ENCODE data around the gene TUBA4B.
A peak's percentile ranks its signal among the peaks of the same experiment; 100 is the strongest.
"Not testable (repeated sequence)": the region's sequence is repeated elsewhere in the genome, so short reads cannot be mapped to it uniquely, and the experiment has no call there.

TUBA4B gene

GRCh38 chr2:219247678-219248642, 5.1 kb upstream of the TUBA4B start:
- DNase-seq (ENCODE audit: low spot score) = no peak

DNA sequence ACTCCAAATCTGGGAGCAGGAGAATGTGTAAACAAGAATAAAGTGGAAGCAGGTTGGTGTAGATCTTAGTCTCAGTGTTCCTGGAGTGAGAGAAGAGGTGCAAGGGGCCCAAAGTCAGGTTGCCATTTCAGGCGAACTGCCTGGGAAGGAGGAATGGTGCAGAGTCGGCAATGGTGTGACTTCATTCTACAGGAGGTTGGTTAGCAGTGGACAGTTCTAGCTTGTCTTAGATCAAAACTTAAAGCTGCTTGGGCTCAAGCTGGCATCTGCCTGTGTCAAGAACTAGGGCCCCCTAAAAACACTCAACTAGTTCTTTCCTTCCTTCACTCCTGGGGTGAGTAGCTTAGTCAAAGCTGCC, 4.2 kb upstream of the TUBA4B start:
- no peak for DNase-seq (ENCODE audit: low spot score)

- DNase-seq (ENCODE audit: low spot score) = no peak
Observed at GRCh38 chr2:219249203-219249980, 3.7 kb upstream of the TUBA4B start.

DNA sequence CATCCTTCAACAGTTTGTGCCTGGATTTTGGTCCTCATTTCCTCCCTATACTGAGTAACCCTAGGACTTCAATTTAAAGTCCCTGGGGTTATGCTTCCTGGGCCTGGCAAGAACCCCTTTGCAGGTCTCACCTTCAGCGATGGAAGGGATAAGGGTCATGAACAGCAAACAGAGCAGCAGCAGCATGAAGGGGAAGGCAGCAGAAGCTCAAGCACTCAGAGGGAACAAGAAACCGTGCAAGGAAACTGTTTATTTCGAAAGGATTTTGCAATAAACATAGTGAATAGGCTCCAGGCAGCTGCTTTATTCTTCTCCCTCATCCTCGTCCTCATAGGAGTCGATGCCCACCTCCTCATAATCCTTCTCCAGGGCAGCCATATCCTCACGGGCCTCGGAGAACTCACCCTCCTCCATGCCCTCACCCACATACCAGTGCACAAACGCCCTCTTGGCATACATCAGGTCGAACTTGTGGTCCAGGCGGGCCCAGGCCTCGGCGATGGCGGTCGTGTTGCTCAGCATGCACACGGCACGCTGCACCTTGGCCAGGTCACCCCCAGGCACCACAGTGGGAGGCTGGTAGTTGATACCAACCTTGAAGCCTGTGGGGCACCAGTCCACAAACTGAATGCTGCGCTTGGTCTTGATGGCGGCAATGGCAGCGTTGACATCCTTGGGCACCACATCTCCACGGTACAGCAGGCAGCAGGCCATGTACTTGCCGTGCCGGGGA, 2.8 kb upstream of the TUBA4B start:
- no peak for DNase-seq (ENCODE audit: low spot score)

- no peak for DNase-seq (ENCODE audit: low spot score)
Observed at GRCh38 chr2:219251656-219252055, 1.4 kb upstream of the TUBA4B start.

DNA sequence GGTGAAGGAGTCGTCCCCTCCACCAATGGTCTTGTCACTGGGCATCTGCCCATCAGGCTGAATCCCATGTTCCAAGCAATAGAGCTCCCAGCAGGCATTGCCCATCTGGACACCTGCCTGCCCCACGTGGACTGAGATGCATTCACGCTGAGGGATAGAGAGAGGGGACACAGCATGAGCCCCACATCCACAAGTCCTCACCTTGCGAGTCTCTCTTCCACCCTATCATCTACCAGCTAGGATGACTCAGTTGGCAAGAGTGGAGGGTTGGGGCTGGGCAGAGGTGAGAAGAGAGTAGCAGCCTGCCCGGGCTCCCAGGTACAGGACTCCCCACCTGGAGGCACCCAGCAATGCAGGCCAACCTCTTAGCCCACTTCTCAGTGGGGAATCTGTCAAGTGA, 959 bp upstream of the TUBA4B start:
- no peak for DNase-seq (ENCODE audit: low spot score)

GRCh38 chr2:219252570-219252899, 508 bp upstream of the TUBA4B start:
- DNase-seq (ENCODE audit: low spot score) = no peak

DNA sequence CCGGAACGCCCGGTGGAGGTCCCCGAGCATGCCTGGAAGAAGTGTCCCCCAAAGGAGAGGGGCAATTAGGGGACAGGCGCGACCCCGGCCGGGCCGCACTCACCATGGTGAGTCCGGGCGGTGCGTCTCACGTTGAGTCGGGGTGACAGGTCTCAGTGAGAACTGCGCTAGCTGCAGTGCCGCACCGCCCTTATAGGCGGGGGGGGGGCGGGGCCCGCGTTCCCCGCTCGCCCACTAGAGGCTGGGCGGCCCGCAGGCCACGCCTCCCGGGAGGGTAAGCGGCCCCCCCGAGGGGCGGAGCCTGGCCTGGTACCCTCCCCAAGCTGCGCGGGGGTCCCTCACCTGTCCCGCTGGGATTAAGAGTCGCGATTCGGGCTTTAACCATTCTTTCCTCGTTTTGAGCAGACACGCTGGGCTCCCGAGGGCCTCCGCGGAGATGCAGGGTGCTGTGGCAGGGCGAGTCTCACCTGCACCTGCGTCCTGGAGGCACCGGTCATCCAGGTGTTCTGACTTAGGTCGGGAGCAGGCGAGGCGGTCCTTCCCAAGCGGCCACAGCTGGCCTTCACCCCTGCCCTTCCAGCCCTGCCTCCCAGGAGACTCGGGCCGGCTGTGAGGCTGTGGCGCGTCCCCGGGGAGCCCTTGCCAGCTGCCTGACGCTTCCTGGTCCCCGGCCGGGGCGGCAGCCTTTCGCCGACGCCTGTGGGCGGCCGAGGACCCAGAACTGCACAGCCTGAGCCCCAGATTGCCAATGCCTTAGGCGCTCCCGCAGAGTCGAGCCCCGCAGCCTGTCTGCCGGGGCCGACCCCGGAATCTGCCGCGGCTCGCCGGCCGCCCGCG, 928 bp downstream of the TUBA4B start, which contains the start of gene TUBA4A:
TSS of gene TUBA4A (minus strand) at position 166 of the 837 bp plus-strand sequence. CDS start at position 106, 60 bp downstream.
- peak; percentile 63 for DNase-seq (ENCODE audit: low spot score)

- no peak for DNase-seq (ENCODE audit: low spot score)
Observed at GRCh38 chr2:219254590-219255201, 1.7 kb downstream of the TUBA4B start.

GRCh38 chr2:219258942-219259341, 5.9 kb downstream of the TUBA4B start:
- not testable (repeated sequence) for DNase-seq (ENCODE audit: low spot score)

DNA sequence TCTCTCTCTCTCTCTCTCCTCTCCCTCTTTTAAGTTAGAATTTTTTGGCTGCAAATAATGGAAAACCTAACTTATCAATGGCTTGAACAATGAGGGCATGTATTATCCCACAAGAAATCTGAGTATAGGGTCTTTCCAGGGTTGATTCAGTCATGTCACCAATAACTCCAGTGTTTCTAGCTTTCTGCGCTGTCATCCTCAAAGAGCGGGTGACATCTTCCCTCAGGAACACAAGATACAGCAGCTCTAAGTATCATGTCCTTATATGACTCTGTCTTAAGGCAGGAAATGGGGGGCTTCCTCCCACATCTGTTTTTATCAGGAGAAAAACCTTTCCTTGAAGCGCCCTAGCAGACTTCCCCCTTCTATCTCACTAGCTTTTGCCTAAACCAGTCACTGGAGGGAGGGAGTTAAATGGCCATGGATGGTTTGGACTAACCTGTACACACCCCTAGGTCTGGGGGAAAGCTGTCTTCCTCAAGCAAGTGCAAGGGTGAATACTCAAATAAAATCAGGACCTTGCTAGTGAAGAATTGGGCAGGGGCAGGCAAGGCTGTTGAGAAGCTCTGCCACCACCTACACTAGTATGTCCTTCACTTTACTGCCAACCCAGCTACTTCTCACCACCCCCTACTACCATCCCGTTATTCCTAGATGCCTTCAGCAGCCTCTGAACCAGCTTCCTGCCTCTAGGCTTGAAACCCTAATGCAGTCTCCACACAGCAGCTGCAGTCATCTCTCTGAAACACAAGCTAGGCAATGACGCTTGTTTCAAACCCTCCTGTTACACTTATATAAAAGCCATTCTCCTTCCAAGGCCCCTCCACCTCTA, 8.2 kb downstream of the TUBA4B start:
- no peak for DNase-seq (ENCODE audit: low spot score)

GRCh38 chr2:219266232-219266631, 13.2 kb downstream of the TUBA4B start:
- no peak for DNase-seq (ENCODE audit: low spot score)

GRCh38 chr2:219266886-219267285, 13.8 kb downstream of the TUBA4B start:
- no peak for DNase-seq (ENCODE audit: low spot score)

- DNase-seq (ENCODE audit: low spot score) = no peak
Observed at GRCh38 chr2:219268294-219268693, 15.3 kb downstream of the TUBA4B start.

DNA sequence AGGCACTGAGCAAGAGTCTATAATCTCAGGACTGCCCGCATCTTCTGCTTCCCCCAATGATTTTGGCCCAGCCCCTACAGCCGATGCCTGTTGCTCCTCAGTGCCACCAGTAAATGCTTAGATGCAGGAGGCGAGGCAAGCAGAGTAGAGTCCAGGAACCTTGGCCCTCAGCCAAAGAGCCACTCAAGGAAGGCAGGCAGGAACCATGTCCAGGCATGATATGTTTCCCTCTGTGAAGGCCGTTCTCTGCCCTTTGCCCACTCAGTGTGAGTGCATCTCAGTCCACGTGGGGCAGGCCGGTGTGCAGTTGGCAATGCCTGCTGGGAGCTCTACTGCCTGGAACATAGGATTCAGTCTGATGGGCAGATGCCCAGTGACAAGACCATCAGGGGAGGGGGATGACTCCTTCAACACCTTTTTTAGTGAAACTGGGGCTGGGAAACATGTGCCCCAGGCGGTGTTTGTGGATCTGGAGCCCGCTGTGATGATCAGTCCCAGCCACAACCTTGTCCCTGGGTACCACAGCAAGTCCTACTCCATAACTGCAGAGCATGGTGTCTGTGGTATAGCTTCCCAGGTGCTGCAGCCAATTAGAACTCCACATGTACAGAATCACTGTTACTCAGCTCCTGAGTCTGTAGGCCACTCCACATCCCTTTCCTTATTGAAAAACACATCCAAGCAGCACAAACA, 16.5 kb downstream of the TUBA4B start:
- no peak for DNase-seq (ENCODE audit: low spot score)

GRCh38 chr2:219270055-219270372, 17.0 kb downstream of the TUBA4B start:
- no peak for DNase-seq (ENCODE audit: low spot score)

- no peak for DNase-seq (ENCODE audit: low spot score)
Observed at GRCh38 chr2:219271021-219271420, 18.0 kb downstream of the TUBA4B start.

DNA sequence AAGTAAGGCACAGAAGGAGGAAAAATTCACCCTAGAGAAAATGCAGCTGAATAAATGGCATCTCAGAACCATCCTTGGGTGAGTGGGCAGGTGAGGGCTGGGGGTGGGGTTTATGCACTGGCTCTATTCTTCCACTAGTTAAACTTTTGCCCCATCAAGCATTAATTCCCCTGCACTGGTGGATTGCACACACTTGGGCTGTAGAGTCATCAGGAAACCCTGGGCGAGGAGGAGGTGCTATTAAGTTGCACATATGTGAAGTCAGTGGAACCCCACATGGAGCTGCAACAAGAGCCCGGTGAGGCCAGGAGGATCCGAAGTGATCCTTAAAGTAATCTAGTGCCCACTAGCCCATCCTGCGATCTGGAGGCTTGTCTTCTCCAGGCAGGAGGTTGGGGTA, 19.3 kb downstream of the TUBA4B start:
- DNase-seq (ENCODE audit: low spot score) = no peak

DNA sequence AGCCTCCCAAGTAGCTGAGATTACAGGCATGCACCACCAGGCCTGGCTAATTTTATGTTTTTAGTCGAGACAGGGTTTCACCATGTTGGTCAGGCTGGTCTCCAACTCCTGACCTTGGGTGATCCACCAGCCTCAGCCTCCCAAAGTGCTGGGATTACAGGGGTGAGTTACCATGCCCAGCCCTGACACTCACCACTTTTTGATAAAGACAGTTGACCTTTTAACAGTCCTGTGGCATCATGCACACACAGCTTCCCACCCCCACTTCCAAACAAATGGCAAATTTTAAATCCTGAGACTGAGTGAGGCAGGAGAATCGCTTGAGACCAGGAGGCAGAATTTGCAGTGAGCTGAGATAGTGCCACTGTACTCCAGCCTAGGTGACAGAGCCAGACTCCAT, 20.0 kb downstream of the TUBA4B start:
- no peak for DNase-seq (ENCODE audit: low spot score)

All from SK-N-DZ (cell line).